Smooth muscle cell (in vitro differentiated cells): ENCODE measurements around the gene ZNF205. TPM values are rescaled to one million over a fixed set of nuclear protein-coding genes. Genes with fewer than 3 reads are reported as not detected.
A peak's percentile ranks its signal among the peaks of the same experiment; 100 is the strongest.

Experiments used
- DNase-seq: peaks from one replicate; lab custom pipeline; 2025; ENCODE audit not compliant: unreplicated experiment; lab: John Stamatoyannopoulos, UW
- H2AFZ ChIP-seq: fragments of 200-600 bp; sonication (generic); 2 replicates; pipeline ENCODE4 v1.6.0; 2016; ENCODE audit warnings: antibody characterized with exemption, low read depth, mild to moderate bottlenecking
- H3F3A ChIP-seq: fragments of 200-600 bp; sonication (generic); 2 replicates; pipeline ENCODE4 v1.6.0; 2017; ENCODE audit warnings: antibody characterized with exemption, low read depth
- H3K27ac ChIP-seq: fragments of 200-600 bp; sonication (generic); 2 replicates; pipeline ENCODE4 v1.5.1; 2016; ENCODE audit warnings: low read depth, mild to moderate bottlenecking
- H3K27me3 ChIP-seq: fragments of 200-600 bp; sonication (generic); 2 replicates; pipeline ENCODE4 v1.6.1; 2016; ENCODE audit warnings: low read depth, mild to moderate bottlenecking
- H3K36me3 ChIP-seq: fragments of 200-600 bp; sonication (generic); 2 replicates; pipeline ENCODE4 v1.5.1; 2016; ENCODE audit warnings: low read depth
- H3K4me1 ChIP-seq: fragments of 200-600 bp; sonication (generic); 2 replicates; pipeline ENCODE4 v1.5.1; 2016; ENCODE audit warnings: low read depth
- H3K4me2 ChIP-seq: fragments of 200-600 bp; sonication (generic); 2 replicates; pipeline ENCODE4 v1.6.0; 2016; ENCODE audit warnings: mild to moderate bottlenecking
- H3K4me3 ChIP-seq: fragments of 200-600 bp; sonication (generic); 2 replicates; pipeline ENCODE4 v1.5.1; 2016; ENCODE audit warnings: mild to moderate bottlenecking
- H3K79me2 ChIP-seq: fragments of 200-600 bp; sonication (generic); 2 replicates; pipeline ENCODE4 v1.6.0; 2016; ENCODE audit warnings: low read depth, mild to moderate bottlenecking
- H3K9ac ChIP-seq: fragments of 200-600 bp; sonication (generic); 2 replicates; pipeline ENCODE4 v1.6.0; 2016; ENCODE audit warnings: low read depth
- H3K9me3 ChIP-seq: fragments of 200-600 bp; sonication (generic); replicated peaks from 2 replicates; pipeline ENCODE4 v1.5.1; 2016; ENCODE audit warnings: low read depth
- H4K20me1 ChIP-seq: fragments of 200-600 bp; sonication (generic); 2 replicates; pipeline ENCODE4 v1.6.0; 2016; ENCODE audit warnings: low read depth
- WGBS: methylation state at CpG from one replicate; pipeline ENCODE4 v1.1.7; 2016; ENCODE audit warnings: low lambda C conversion rate; 5-methylcytosine and 5-hydroxymethylcytosine counted together
- polyA plus RNA-seq: library from polyadenylated mRNA; unstranded; fragments of >200 nt; fragmentation: Nextera tagmentation; extraction: Ambion mirVana; gene quantifications from 2 replicates; pipeline ENCODE4 v1.2.1, GENCODE V29; 2016
- total RNA-seq: library from RNA; depleted of rRNA; stranded (reverse); fragments of >200 nt; gene quantifications from 2 replicates; pipeline ENCODE4 v1.2.3, GENCODE V29; 2014
- TF ChIP-seq, protein P1 (sequence below): fragments of 200-600 bp; sonication (generic); IDR thresholded peaks from 2 replicates; pipeline ENCODE4 v1.5.1; 2017; ENCODE audit warnings: borderline replicate concordance, mild to moderate bottlenecking, antibody characterized with exemption; ENCODE audit not compliant: insufficient read depth, poor library complexity, severe bottlenecking

Gene ZNF205
- total and polyA plus RNA-seq, 2 experiments from 2014 or later = 7.2 to 11.9 TPM

DNA sequence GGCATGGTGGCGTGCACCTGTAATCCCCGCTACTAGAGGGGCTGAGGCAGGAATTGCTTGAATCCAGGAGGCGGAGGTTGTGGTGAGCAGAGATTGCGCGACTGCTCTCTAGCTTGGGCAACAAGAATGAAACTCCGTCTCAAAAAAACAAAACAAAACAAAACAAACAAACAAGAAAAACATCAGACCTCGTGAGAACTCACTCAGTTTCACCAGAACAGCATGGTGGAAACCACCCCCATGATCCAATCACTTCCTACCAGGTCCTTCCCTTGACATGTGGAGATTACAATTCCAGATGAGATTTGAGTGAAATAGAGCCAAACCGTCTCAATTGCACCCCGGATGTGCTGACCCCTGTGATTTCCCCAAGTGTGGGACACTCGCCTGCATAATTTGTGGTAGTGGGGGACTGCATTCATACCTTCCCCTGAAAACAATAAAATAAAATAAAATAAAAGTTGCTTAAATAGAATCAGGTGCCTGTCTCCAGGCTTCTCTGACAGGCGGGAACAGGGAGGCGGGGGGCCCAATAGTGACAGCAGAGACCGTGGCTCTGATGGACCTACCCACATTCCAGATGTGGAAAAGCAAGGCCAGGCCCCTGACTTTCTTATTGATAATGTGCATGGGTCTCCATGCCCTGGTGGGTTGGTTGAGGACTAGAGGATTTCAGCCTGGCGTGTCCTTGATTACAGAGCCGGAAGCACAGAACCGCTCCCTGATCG, 26.4 kb upstream of the ZNF205 start:
- H3K9me3 ChIP-seq = no peaks in the 10 kb centered on the region
- TF ChIP-seq, protein P1, sequence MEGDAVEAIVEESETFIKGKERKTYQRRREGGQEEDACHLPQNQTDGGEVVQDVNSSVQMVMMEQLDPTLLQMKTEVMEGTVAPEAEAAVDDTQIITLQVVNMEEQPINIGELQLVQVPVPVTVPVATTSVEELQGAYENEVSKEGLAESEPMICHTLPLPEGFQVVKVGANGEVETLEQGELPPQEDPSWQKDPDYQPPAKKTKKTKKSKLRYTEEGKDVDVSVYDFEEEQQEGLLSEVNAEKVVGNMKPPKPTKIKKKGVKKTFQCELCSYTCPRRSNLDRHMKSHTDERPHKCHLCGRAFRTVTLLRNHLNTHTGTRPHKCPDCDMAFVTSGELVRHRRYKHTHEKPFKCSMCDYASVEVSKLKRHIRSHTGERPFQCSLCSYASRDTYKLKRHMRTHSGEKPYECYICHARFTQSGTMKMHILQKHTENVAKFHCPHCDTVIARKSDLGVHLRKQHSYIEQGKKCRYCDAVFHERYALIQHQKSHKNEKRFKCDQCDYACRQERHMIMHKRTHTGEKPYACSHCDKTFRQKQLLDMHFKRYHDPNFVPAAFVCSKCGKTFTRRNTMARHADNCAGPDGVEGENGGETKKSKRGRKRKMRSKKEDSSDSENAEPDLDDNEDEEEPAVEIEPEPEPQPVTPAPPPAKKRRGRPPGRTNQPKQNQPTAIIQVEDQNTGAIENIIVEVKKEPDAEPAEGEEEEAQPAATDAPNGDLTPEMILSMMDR = no peak
- H3K9ac ChIP-seq = no peak overlapping the region
- no peak overlapping the region for H2AFZ ChIP-seq
- no peaks in the 10 kb centered on the region for H4K20me1 ChIP-seq
- H3K4me1 ChIP-seq = no peaks in the 10 kb centered on the region
- H3K36me3 ChIP-seq = no peaks in the 10 kb centered on the region
- H3K4me3 ChIP-seq = no peak overlapping the region
- no peak overlapping the region for H3K27ac ChIP-seq
- no peaks in the 10 kb centered on the region for H3F3A ChIP-seq
- H3K27me3 ChIP-seq = no peaks in the 10 kb centered on the region
- no peak for DNase-seq
- 94% methylated on average over 17 of the region's 17 CpGs for WGBS
- no peaks in the 10 kb centered on the region for H3K79me2 ChIP-seq
- H3K4me2 ChIP-seq = no peak overlapping the region

DNA sequence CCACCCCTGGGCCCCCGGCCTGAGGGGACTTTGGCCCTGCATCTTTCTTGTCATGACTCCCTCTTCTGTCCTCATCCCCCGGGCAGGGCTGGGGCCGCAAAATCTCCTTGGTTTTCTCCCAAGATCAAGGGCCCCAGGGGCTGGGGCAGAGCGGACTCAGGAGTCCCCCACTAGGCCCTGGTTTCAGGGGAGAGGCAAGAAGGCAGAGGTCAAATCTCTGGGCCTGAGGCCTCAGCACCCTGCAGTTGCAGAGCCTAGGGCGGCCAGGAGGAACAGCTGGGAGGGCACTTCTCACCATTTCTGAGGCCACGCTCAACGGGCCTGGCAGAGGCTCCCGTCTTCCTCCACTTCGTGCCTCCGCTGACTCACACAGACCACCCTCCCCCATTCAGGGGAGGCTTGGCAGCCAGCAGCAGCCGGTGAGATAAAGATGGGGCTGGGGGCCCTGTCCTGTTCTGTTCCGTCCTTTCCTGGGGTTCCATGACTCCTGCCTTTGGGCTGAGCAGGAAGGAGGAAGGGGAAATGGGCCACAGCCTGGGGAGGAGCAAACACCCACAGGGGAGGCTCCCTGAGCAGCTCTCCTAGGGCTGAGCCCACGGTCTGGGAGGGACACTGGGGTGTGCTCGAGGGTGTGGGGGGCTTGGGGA, 25.7 kb upstream of the ZNF205 start:
- H3K4me1 ChIP-seq = no peaks in the 10 kb centered on the region
- no peak overlapping the region for H3K4me3 ChIP-seq
- H2AFZ ChIP-seq = peak overlapping the region; percentile 17
- no peak overlapping the region for H3K27ac ChIP-seq
- no peaks in the 10 kb centered on the region for H3K9me3 ChIP-seq
- H3F3A ChIP-seq = no peaks in the 10 kb centered on the region
- H3K79me2 ChIP-seq = no peaks in the 10 kb centered on the region
- H3K4me2 ChIP-seq = peak overlapping the region; percentile 58
- H3K9ac ChIP-seq = no peak overlapping the region
- TF ChIP-seq, protein P1 = no peak
- WGBS = 56% methylated on average over 13 of the region's 14 CpGs
- no peaks in the 10 kb centered on the region for H3K36me3 ChIP-seq
- no peaks in the 10 kb centered on the region for H4K20me1 ChIP-seq
- DNase-seq = no peak
- H3K27me3 ChIP-seq = no peaks in the 10 kb centered on the region

DNA sequence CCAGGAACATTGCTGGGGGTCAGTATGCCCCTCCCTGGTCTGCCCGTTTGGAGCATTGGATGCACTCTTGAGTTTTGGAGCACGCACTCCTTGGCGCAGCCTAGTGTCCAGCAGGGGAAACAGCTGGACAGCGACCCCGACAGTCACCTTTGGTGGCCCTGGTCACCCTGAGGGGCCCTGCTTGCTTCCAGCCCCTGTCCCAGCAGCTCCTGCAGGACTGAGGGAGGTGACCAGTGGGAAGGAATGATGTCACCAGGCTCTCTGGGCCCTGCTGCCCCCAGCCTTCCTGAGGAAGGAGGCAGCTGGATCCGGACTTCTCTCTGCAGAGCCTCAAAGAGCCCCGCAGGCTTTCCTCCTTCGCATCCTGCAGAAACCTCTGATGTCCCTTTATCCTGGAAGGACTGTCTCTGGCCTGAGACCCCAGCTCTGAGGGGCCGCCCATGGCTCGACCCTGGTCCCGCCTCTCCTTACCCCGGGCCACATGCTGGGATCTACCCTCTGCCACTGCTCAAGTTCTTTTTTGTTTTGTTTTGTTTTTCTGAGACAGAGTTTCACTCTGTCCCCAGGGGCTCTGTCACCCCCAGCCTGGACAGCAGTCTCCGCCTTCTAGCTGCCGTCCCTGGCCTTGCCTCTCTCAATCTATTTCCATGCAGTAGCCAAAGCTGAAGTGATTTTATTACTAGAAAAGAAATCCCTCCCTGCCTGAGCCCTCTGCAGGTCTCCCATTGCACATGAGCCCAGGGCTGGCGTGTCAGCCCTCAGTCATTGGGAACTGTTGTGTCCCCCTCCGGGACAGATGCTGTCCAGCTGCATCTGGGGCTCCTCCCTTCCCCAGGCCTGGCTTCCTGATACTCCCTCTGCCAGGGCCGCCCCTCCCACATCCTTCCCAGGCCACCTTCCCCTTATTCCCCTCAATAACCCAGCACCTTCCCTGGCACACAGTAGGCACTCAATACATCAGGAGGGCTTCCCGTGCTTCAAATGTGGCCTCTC, 24.8 kb upstream of the ZNF205 start:
- no peaks in the 10 kb centered on the region for H3K27me3 ChIP-seq
- no peaks in the 10 kb centered on the region for H3K36me3 ChIP-seq
- peak overlapping the region; percentile 58 for H3K4me2 ChIP-seq
- no peaks in the 10 kb centered on the region for H3K4me1 ChIP-seq
- H4K20me1 ChIP-seq = no peaks in the 10 kb centered on the region
- H3K9me3 ChIP-seq = no peaks in the 10 kb centered on the region
- DNase-seq = no peak
- no peak overlapping the region for H3K9ac ChIP-seq
- H2AFZ ChIP-seq = peak overlapping the region; percentile 17
- TF ChIP-seq, protein P1 = no peak
- H3K27ac ChIP-seq = no peak overlapping the region
- WGBS = 74% methylated on average over 18 of the region's 18 CpGs
- no peak overlapping the region for H3K4me3 ChIP-seq
- H3F3A ChIP-seq = no peaks in the 10 kb centered on the region
- no peaks in the 10 kb centered on the region for H3K79me2 ChIP-seq
